ENCODE data around the gene ZNF521. TPM values are rescaled to one million over a fixed set of nuclear protein-coding genes. Genes with fewer than 3 reads are reported as not detected.

Gene ZNF521
- total and polyA plus RNA-seq, 10 of the 15 experiments (the other 5 are each of a cell fraction or from before 2014, with no cell fraction given), result 0.02 to 0.05 (median 0.04) TPM; not detected in 6

- TF ChIP-seq ATF2 (IDR thresholded peaks at IDR 0.05; ENCODE audit: low read length), result no peak
Observed at GRCh38 chr18:25167612-25168410, 184.2 kb downstream of the ZNF521 start (continued).

- Histone ChIP-seq H4K20me1 (ENCODE audit: control insufficient read depth, insufficient read depth) (no peaks in the 10 kb centered on the region), H3K27ac (ENCODE audit: control insufficient read depth, insufficient read depth) (no peak overlapping the region), H3K9me3 (replicated peaks; ENCODE audit: control insufficient read depth, insufficient read depth, low read length) (no peaks in the 10 kb centered on the region), H3K4me2 (ENCODE audit: control insufficient read depth, insufficient read depth) (no peak overlapping the region), H3K4me3 (no peak overlapping the region), H3K27me3 (replicated peaks in 1 of 2; ENCODE audit: control insufficient read depth in 2 of 2, insufficient read depth in 2 of 2, low read length in 1 of 2) (no peaks in the 10 kb centered on the region), H3K4me1 (ENCODE audit: control insufficient read depth, insufficient read depth, low read length) (peaks cover 9% of the 10 kb centered on the region), H3K36me3 (ENCODE audit: control insufficient read depth in 2 of 2, insufficient read depth in 2 of 2, low read length in 1 of 2) (no peaks in the 10 kb centered on the region), H3K79me2 (ENCODE audit: control insufficient read depth, insufficient read depth, low read length) (no peaks in the 10 kb centered on the region), H2AFZ (ENCODE audit: control insufficient read depth, low read depth, low read length) (no peak overlapping the region), H3K9ac (ENCODE audit: control insufficient read depth, insufficient read depth, low read length) (no peak overlapping the region)
- DNase-seq (ENCODE audit: low read depth, low spot score), result no peak
- no peak for TF ChIP-seq NRF1 (conservative IDR thresholded peaks at IDR 0.05; ENCODE audit: low read depth, low read length)
- TF ChIP-seq FOXM1 (IDR thresholded peaks at IDR 0.05; ENCODE audit: low read depth, low read length), result no peak
- no peak for TF ChIP-seq NFIC (IDR thresholded peaks at IDR 0.05; ENCODE audit: low read depth, low read length)
- no peak for TF ChIP-seq ZNF24 (IDR thresholded peaks at IDR 0.05)
- TF ChIP-seq ZNF207 (IDR thresholded peaks at IDR 0.05; ENCODE audit: borderline replicate concordance), result no peak
- RAD21 ChIA-PET (ENCODE audit: unreplicated experiment), result no interaction called here
- CTCF ChIA-PET, result no interaction called here
- no peak for FAIRE-seq
- intact Hi-C loops (cut with micrococcal nuclease; ENCODE audit: unreplicated experiment) (no loop called here), in situ Hi-C loops (cut with MboI) (no loop called here)
- WGBS (ENCODE audit: insufficient coverage, insufficient replicate concordance, low lambda C conversion rate, missing lambda C conversion rate), result 50% methylated on average over 1 of the region's 1 CpG
- POLR2A ChIA-PET, result no interaction called here
- BruUV-seq (replicated peaks), result no TSS peak
- SMC1A ChIA-PET (ENCODE audit: uncharacterized antibody, unreplicated experiment), result interaction anchor here (0.6 kb wide), 1 partner anchor 34 kb away, joined by 4 read pairs; no protein-coding TSS in a partner anchor
- ATAC-seq, result no peak
Observed at GRCh38 chr18:25166113-25166512, 185.9 kb downstream of the ZNF521 start.
